ENCODE data around the gene PPP1R3E.

The PPP1R3E gene

DNA sequence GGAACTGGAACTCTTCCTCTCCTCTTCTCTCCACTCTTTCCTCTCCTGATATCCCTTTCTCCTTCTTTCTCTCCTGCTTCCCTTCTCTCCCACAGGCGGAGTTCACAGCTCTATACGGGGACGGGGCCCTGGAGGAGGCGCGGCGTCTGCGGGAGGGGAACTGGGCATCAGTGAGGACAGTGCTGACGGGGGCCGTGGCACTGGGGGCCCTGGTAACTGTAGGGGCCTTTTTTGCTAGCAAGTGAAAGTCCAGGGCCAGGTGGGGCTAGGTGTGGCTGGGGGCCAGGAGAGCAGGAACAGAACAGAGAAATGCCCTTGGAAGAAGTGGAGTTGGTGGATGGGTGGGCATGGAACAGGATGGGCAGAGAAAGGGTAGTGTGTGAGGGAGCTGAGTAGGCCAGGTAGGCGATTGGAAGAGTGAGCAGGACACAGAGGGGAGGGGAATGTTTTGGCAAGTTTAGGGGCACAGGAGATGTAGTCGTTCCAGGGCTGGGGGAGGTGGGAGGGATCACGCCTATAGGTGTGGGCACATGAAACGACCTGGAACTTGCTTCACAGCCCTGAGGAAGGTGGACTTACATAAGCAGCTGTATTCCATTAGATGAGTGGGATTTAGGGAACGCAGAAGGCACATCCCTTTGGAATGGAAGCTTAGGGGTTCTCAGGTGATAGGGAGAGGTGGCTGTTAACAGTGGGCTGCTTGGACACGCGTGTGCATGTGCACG is 6.2 kb upstream of the PPP1R3E start:
- DNase-seq (ENCODE audit: low read depth): no peak
- H3K4me3 ChIP-seq (ENCODE audit: low read depth, low read length): no peak overlapping the region
- TF ChIP-seq, protein P1, sequence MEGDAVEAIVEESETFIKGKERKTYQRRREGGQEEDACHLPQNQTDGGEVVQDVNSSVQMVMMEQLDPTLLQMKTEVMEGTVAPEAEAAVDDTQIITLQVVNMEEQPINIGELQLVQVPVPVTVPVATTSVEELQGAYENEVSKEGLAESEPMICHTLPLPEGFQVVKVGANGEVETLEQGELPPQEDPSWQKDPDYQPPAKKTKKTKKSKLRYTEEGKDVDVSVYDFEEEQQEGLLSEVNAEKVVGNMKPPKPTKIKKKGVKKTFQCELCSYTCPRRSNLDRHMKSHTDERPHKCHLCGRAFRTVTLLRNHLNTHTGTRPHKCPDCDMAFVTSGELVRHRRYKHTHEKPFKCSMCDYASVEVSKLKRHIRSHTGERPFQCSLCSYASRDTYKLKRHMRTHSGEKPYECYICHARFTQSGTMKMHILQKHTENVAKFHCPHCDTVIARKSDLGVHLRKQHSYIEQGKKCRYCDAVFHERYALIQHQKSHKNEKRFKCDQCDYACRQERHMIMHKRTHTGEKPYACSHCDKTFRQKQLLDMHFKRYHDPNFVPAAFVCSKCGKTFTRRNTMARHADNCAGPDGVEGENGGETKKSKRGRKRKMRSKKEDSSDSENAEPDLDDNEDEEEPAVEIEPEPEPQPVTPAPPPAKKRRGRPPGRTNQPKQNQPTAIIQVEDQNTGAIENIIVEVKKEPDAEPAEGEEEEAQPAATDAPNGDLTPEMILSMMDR (IDR thresholded peaks at IDR 0.05; ENCODE audit: insufficient read depth, low read depth, low read length, missing control alignments): no peak

DNA sequence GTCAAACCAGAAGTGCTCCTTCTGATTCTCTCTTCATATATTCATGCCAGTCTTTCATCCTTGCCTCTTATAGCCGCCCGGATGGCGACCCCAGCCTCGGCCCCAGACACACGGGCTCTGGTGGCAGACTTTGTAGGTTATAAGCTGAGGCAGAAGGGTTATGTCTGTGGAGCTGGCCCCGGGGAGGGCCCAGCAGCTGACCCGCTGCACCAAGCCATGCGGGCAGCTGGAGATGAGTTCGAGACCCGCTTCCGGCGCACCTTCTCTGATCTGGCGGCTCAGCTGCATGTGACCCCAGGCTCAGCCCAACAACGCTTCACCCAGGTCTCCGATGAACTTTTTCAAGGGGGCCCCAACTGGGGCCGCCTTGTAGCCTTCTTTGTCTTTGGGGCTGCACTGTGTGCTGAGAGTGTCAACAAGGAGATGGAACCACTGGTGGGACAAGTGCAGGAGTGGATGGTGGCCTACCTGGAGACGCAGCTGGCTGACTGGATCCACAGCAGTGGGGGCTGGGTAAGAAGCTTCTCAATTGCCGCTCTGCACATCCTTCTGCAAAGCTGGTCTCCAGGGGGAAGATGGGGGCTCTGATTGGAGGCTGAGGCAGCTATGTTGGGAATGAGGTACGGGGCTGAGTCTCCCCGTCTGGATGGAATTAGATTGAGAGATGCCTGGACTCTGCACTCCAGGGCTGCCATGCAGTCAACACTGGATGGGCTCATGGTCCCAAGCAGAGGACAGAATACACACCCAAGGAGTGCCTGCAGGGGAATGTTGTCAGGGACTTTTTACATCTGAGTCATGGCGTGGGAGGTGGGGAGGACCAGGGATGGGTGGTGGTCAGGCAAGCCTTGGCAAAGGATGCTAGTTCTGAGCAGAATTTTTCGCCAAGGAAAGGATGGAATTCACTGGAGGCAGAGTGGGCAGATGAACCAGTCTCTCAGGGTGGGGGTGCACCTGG is 5.3 kb upstream of the PPP1R3E start:
- DNase-seq (ENCODE audit: low read depth): no peak
- H3K4me3 ChIP-seq (ENCODE audit: low read depth, low read length): peak overlapping the region; percentile 69
- TF ChIP-seq, protein P1 (IDR thresholded peaks at IDR 0.05; ENCODE audit: insufficient read depth, low read depth, low read length, missing control alignments): no peak

DNA sequence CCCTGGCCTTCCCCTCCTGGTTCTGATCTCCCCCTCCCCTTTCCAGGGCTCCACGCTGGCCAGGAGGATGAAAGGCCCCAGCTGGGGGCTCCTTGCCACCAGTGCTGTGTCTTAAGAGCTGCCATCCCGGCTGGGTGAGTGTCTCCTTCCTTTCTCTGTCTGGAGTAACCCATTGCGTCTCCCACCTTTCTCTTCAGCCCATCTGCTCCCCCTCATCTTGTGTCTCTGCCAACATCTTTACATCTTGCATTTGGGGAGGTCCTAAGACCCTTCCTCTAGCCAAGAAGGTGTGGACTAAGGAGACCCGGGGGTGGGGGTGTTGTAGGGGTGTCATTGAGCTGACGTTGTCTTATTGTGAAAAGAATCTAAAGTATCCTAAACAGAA is 4.5 kb upstream of the PPP1R3E start:
- TF ChIP-seq, protein P1 (IDR thresholded peaks at IDR 0.05; ENCODE audit: insufficient read depth, low read depth, low read length, missing control alignments): no peak
- peak overlapping the region; percentile 69 for H3K4me3 ChIP-seq (ENCODE audit: low read depth, low read length)
- no peak for DNase-seq (ENCODE audit: low read depth)

DNA sequence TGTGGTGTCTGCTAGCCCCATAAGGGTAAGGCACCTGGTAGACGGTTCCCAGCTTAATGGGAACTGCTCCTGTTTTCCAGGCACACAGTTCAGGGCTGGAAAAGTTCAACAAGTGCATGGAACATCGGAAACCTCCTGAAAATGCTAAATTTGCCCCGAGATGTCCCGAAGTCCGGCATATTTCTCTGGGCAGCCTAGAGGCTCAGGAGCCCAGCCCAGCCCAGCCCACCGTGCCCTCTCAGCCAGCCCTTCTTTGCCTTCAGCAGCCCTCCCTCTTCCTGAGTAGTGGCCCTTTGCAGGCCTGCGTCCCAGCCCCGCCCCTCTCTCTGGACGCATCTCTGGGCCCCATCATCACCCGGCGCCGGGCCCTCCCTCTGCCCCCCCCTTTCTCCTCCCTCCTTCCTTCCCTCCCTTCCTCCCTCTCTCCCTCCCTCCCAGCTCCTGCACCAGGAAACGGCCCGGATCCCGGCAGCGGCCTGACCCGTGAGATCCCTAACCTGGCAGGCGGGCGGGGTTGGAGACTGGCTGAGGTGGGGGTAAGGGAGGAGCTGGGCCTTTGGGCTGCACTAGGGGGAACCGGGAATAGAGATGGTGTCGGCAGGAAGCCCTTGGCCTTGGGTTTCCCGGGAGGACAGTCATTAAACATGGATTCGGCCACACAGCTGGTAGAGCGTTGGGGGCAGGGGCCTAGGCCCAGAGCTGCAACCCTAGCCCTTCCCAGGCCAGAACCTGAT is 3.9 kb upstream of the PPP1R3E start, which contains the start of gene BCL2L2:
BCL2L2 (plus strand) TSS at position 422 of the 734 bp plus-strand sequence. CDS start 935 bp downstream, outside the sequence.
- DNase-seq (ENCODE audit: low read depth): peak; percentile 83
- TF ChIP-seq, protein P1 (IDR thresholded peaks at IDR 0.05; ENCODE audit: insufficient read depth, low read depth, low read length, missing control alignments): no peak
- H3K4me3 ChIP-seq (ENCODE audit: low read depth, low read length): peak within 1 kb of the TSS; percentile 69

DNA sequence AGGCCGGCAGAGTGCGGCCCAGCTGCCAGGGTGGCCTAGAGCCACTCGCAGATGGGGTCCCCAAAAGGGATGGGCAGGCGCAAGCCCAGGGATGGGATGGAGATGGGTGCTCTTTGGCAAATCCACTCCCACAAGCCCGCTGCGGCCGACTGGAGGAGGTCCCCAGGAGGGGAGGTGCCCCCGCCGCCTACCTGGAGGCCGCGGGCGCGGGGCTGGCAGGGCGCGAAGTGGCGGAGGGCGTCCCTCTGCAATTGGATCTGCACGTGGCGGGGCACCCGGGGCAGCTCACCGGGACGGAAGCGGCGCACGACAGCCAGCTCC is 730 bp downstream of the PPP1R3E start:
- TF ChIP-seq, protein P1 (IDR thresholded peaks at IDR 0.05; ENCODE audit: insufficient read depth, low read depth, low read length, missing control alignments): no peak
- H3K4me3 ChIP-seq (ENCODE audit: low read depth, low read length): peak overlapping the region; percentile 89
- no peak for DNase-seq (ENCODE audit: low read depth)

DNA sequence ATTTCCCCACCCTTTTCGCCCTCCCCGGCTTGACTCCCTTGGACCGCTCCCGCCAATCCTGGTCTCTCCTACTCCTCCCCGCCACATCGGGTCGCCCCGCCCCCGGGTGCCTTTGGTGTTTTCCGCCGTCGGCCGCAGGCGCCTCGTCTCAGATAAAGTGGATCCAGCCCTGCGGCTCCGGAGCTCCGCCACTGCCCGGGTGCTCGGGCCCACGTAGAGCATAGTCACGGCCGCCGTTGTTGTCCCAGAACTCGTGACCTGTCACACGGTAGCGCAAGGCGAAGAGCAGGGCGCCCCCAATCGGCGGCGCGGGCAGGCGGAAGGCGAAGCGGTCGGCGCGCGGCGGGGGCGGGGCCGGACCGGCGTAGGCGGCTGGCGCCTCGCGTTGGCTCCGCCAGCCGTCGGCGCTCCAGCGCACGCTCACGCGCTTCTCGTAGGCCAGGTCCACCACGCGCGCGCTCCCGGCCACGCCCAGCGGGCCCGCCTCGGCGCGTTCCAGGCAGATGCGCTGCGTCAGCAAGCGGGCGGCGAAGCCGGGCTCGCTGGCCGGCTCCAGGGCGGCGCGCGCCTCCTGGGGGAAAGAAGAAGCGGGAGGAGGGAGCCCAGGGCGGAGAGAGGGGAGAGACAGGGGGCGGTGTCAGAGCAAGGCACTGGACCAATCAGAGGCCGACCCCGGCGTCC is 1.2 kb downstream of the PPP1R3E start:
- peak; percentile 100 for DNase-seq (ENCODE audit: low read depth)
- TF ChIP-seq, protein P1 (IDR thresholded peaks at IDR 0.05; ENCODE audit: insufficient read depth, low read depth, low read length, missing control alignments): peak; percentile 75
- peak overlapping the region; percentile 89 for H3K4me3 ChIP-seq (ENCODE audit: low read depth, low read length)

All from GM12865 (cell line).